ENCODE measurements around the gene VPS11. TPM values are rescaled to one million over a fixed set of nuclear protein-coding genes. Genes with fewer than 3 reads are reported as not detected.
A peak's percentile ranks its signal among the peaks of the same experiment; 100 is the strongest.

The VPS11 gene
- total RNA-seq, 2 donors from 2014 or later: 23.0 to 24.1 TPM

DNA sequence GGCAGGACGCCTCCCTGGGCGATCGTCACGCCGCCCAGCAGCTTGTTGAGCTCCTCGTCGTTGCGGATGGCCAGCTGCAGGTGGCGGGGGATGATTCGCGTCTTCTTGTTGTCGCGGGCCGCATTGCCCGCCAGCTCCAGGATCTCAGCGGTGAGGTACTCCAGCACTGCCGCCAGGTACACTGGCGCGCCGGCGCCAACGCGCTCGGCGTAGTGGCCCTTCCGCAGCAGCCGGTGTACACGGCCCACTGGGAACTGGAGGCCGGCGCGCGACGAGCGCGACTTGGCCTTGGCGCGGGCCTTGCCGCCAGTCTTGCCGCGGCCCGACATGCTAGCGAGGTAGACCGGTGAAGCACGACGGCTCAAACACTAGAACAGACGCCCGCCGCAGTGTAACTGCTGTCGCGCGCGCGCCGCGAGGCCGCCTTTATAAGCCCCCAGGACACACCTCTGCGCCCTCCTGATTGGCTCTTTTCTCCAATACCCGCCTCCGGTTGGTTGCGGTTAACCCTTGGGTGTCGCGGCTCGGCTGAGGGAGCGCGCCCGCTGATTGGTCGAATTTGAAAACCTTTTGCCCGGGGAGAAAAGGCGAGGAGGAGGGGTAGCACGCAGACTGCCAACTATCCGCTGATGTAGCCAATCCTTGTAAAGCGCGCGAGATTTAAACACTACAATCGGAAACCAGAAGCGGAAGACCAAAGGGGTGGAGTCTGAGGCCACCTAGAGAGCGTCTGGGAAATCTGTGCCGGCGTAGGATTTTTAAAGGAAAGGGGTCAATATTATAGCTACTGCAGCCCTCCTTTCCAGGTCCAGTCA, 27.7 kb downstream of the VPS11 start:
- H3K27ac ChIP-seq: peak overlapping the region; percentile 90
- peak overlapping the region; percentile 86 to 87 for H3K9ac ChIP-seq (ENCODE audit: low read depth in 2 of 2, low read length in 2 of 2)
- TF ChIP-seq, protein P1, sequence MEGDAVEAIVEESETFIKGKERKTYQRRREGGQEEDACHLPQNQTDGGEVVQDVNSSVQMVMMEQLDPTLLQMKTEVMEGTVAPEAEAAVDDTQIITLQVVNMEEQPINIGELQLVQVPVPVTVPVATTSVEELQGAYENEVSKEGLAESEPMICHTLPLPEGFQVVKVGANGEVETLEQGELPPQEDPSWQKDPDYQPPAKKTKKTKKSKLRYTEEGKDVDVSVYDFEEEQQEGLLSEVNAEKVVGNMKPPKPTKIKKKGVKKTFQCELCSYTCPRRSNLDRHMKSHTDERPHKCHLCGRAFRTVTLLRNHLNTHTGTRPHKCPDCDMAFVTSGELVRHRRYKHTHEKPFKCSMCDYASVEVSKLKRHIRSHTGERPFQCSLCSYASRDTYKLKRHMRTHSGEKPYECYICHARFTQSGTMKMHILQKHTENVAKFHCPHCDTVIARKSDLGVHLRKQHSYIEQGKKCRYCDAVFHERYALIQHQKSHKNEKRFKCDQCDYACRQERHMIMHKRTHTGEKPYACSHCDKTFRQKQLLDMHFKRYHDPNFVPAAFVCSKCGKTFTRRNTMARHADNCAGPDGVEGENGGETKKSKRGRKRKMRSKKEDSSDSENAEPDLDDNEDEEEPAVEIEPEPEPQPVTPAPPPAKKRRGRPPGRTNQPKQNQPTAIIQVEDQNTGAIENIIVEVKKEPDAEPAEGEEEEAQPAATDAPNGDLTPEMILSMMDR (IDR thresholded peaks at IDR 0.05): no peak
- H3K4me1 ChIP-seq: peaks cover 4% of the 10 kb centered on the region
- DNase-seq: peak; percentile 100
- H3K27me3 ChIP-seq: no peaks in the 10 kb centered on the region
- H3K9me3 ChIP-seq: no peaks in the 10 kb centered on the region
- intact Hi-C loops (cut with DNase I): loop anchor here (5.0 kb wide), 2 partner anchors 107 to 168 kb away; partner anchors contain the start of gene BCL9L
- peak overlapping the region; percentile 71 for H3K4me3 ChIP-seq
- H3K36me3 ChIP-seq: peaks cover 5% of the 10 kb centered on the region

DNA sequence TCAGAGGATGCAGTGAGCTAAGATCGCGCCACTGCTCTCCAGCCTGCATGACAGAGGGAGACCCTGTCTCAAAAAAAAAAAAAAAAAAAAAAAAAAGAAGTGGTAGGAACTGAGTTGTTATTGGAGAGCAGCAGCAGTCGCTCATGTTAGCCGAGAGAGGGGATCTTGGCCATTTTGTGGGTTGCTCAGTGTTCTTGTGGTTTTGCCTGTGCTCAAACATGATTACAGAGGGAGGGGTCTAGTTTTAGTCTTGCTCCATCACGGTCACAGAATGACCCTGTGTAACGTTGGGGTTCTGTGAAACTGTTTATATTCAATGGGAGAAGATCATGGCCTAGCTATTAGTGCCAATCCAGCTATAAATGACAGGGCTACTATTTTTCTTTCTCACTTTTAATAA, 32.1 kb downstream of the VPS11 start:
- TF ChIP-seq, protein P1 (IDR thresholded peaks at IDR 0.05): no peak
- intact Hi-C loops (cut with DNase I): loop anchor here (5.0 kb wide), 2 partner anchors 103 to 172 kb away; partner anchors contain the start of gene BCL9L

DNA sequence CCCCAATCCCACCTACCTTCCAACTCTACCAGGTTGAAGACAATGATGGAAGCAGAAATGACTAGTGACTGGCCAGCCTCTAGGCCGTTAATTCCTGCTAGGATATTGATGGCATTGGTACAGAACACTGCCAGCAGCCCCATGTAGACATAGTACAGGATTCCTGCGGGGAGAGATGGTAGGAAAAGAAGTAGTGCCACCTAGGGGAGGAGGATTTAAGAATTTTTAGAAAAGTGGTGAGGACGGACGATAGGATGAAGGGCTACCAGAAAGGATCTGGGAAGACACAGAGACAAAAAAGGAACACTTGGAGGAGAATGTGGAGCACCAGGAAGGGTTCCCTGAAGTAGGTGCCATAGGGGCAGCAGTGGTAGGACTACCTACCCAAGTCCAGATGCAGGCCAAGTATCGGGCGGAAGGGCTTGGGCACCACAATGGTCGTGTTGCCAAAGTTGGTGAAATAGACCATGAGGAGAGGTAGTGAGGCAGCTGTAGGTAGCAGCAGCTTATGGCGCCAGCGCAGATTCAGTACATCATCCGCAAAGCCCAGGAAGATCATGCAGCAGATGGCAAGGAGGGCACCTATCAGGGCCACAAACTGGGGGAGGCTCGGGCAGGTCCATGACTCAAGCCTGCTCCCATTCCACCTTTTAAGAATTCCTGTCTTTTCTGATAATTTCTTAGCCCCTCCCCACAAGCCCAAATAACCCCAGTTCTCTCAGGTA, 32.8 kb downstream of the VPS11 start:
- TF ChIP-seq, protein P1 (IDR thresholded peaks at IDR 0.05): peak; percentile 29
- Histone ChIP-seq H3K4me3 (peak overlapping the region; percentile 86), H3K27me3 (no peaks in the 10 kb centered on the region), H3K4me1 (peaks cover 15% of the 10 kb centered on the region), H3K36me3 (peaks cover 5% of the 10 kb centered on the region), H3K9ac (ENCODE audit: low read depth in 2 of 2, low read length in 2 of 2) (peak overlapping the region; percentile 67 to 88), H3K9me3 (no peaks in the 10 kb centered on the region), H3K27ac (no peak overlapping the region)
- no peak for DNase-seq
- intact Hi-C loops (cut with DNase I): no loop called here

More for the DNA sequence above, 32.1 kb downstream of the VPS11 start:
- no peak overlapping the region for H3K4me3 ChIP-seq
- no peaks in the 10 kb centered on the region for H3K9me3 ChIP-seq
- H3K9ac ChIP-seq (ENCODE audit: low read depth in 2 of 2, low read length in 2 of 2): no peak overlapping the region
- DNase-seq: no peak
- peaks cover 15% of the 10 kb centered on the region for H3K4me1 ChIP-seq
- H3K36me3 ChIP-seq: peaks cover 5% of the 10 kb centered on the region
- no peaks in the 10 kb centered on the region for H3K27me3 ChIP-seq
- H3K27ac ChIP-seq: no peak overlapping the region

DNA sequence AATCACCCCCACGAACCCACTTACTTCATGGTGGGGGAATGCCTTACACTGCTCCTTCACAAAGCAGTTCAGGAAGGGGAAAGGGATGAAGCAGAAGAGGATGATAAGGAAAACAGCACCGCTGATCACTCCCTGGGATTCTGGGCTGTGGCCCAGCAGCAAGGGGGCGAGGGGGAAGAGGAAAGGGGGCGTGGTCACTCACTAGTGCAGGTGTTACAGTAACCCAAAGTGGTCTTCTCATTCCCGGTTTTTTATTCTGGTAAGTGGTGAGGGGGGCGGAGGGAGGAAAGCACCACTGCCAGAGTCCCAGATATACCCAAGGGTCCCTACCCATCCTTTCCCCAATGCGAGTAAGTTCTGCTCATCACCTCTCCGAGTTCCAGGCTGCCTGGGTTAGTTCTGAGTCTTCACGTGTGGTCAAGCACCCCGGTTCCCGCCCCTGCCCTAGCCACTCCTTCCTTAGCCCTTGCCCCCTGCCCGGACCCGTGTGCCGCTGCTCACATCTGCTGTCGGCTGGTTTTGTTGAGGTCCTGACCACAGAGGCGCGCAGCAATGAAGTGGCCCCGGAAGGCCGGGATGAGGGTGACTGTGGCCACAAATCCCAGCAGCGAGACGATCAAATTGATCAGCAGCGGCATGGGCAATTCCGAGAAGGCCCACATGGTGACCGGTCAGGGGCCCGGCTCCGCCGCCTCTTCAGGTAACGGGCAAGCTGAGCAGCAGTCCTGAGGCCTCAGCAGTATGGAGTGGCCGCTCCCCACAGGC, 33.6 kb downstream of the VPS11 start:
- Histone ChIP-seq H3K9ac (ENCODE audit: low read depth in 2 of 2, low read length in 2 of 2) (peak overlapping the region; percentile 67 to 88), H3K27me3 (no peaks in the 10 kb centered on the region), H3K4me1 (peaks cover 15% of the 10 kb centered on the region), H3K4me3 (peak overlapping the region; percentile 86), H3K36me3 (peaks cover 5% of the 10 kb centered on the region), H3K9me3 (no peaks in the 10 kb centered on the region), H3K27ac (peak overlapping the region; percentile 85)
- intact Hi-C loops (cut with DNase I): no loop called here
- peak; percentile 54 for DNase-seq
- TF ChIP-seq, protein P1 (IDR thresholded peaks at IDR 0.05): no peak

All from colonic mucosa (tissue), 4 donors.